Inferior parietal cortex (tissue), 1 donor: Measurements from ENCODE around the gene LHX3.

Source experiments
- DNase-seq: peaks from one replicate; pipeline ENCODE4 v3.0.0-alpha.2; 2016; ENCODE audit errors: extremely low spot score

The LHX3 gene

GRCh38 chr9:136226680-136227407, 21.9 kb upstream of the LHX3 start:
- no peak for DNase-seq

GRCh38 chr9:136225748-136226679, 21.1 kb upstream of the LHX3 start:
- DNase-seq: no peak

- no peak for DNase-seq
These were observed 20.4 kb upstream of the LHX3 start for GRCh38 chr9:136225366-136225747.

- no peak for DNase-seq
These were observed 19.1 kb upstream of the LHX3 start for GRCh38 chr9:136223871-136224640.

- DNase-seq: no peak
These were observed 18.0 kb upstream of the LHX3 start for GRCh38 chr9:136222906-136223285.

GRCh38 chr9:136222166-136222905, 17.4 kb upstream of the LHX3 start:
- DNase-seq: no peak

GRCh38 chr9:136220017-136220729, 15.2 kb upstream of the LHX3 start:
- DNase-seq: no peak

- DNase-seq: no peak
These were observed 14.3 kb upstream of the LHX3 start for GRCh38 chr9:136219276-136219675.

GRCh38 chr9:136218673-136219072, 13.7 kb upstream of the LHX3 start:
- DNase-seq: no peak

- no peak for DNase-seq
These were observed 13.3 kb upstream of the LHX3 start for GRCh38 chr9:136218271-136218670.

GRCh38 chr9:136216541-136217244, 11.8 kb upstream of the LHX3 start:
- DNase-seq: no peak

GRCh38 chr9:136213733-136214132, 8.8 kb upstream of the LHX3 start:
- no peak for DNase-seq

- DNase-seq: no peak
These were observed 7.5 kb upstream of the LHX3 start for GRCh38 chr9:136212345-136212950.

GRCh38 chr9:136211441-136212344, 6.8 kb upstream of the LHX3 start:
- DNase-seq: no peak

- DNase-seq: no peak
These were observed 6.1 kb upstream of the LHX3 start for GRCh38 chr9:136211006-136211405.

- no peak for DNase-seq
These were observed 5.3 kb upstream of the LHX3 start for GRCh38 chr9:136210276-136210675.

GRCh38 chr9:136209786-136210185, 4.9 kb upstream of the LHX3 start:
- no peak for DNase-seq

GRCh38 chr9:136209232-136209631, 4.3 kb upstream of the LHX3 start:
- DNase-seq: no peak

GRCh38 chr9:136208675-136209074, 3.7 kb upstream of the LHX3 start:
- DNase-seq: no peak
